Stimulated activated CD4-positive, alpha-beta T cell treated with anti-CD3 and anti-CD28 coated beads, Interleukin-1b, Interleukin-23, amount 100 ng/mL, for 1 hour (primary cell): ENCODE measurements around the gene STAC2.
A peak's percentile ranks its signal among the peaks of the same experiment; 100 is the strongest.

Source experiments
- DNase-seq, 2 donors: peaks; one replicate each; pipeline ENCODE4 v3.0.0-alpha.2; 2020; ENCODE audit warnings: low read depth in 2 of 2

Gene STAC2

GRCh38 chr17:39231591-39232551 is 6.1 kb upstream of the STAC2 start:
- peak in 1 of 2 donors; percentile 36 for DNase-seq

- DNase-seq = no peak
Measured at GRCh38 chr17:39231091-39231561, 5.4 kb upstream of the STAC2 start.

DNA sequence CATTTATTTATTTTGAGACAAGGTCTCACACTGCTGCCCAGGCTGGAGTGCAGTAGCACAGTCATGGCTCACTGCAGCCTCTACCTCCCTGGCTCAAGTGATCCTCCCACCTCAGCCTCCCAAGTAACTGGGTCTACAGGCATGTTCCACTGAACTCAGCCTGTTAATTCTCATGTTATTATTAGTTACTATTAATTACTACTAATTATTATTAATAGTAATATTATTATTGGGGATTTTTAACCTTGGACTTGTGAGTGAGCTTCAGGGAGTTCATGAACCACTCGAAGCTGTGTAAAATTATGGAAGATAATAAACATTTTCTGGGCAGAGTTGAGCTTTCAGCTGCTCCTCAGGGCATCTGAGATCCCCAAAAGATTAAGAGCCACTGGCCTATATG is 4.6 kb upstream of the STAC2 start:
- DNase-seq = no peak

DNA sequence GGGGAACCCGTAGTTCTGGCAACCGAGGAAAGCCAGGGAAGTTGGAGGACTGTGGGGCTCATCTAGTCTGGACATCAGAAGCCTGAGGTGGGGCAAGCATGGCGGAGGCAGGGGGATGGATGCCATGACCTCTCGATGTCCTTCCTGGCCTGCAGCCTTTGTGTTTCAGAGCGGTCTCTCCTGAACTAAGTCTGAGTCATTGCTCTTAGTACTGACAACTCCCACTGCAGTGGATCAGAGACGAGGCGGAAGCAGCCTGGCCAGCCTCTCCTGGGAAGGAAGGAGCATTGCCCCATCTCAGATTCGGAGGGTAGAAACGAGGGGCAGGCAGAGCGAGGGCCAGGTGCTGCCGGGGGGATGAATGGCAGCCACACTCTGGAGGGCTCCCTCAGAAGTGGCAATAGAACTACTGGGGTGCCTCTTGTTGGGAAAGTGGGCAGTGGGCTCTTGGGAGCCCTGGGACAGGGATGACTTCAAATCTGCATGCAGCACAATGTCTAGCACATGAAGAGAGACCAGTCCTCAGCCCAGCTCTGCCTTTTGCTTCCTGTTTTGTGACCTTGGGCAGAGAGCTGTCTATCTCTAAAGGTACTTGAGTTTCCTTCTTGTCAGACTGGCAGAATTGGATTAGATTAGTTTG is 3.6 kb upstream of the STAC2 start:
- no peak for DNase-seq

- DNase-seq = no peak
Measured at GRCh38 chr17:39227364-39227919, 1.7 kb upstream of the STAC2 start.

DNA sequence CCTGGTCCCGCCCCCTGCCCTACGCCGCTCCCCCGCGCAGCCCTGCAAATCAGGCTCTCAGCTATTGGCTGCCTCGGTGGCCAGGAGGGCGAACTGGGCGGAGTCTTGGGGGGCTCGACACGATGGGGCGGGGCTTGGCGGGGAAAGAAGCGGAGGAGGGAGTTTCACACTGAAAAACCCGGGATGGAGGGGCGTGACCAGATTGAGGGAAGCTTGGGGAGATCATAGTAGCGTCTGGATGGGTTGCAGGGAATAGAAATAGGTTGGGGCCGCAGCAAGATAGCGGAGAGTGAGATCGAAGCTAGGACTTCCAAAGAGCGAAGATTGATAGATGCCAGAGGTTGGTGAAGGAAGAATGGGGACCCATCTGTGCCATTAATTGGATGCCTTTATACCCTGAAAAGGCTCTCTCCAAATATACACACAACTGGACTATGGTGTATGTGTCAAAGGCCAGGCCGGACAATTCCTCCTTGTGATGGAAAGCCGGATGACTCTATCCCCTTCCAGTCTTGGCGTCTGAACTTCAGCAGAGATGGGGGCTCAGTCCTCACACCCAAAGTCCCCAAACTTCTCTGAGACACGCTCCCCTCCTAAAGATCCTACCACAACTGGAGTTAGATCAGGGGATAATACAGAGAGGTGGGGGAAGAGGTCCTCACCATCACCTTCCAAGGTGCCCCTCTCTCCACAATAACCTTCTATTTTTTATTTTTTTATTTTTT is 376 bp upstream of the STAC2 start:
- DNase-seq = no peak

DNA sequence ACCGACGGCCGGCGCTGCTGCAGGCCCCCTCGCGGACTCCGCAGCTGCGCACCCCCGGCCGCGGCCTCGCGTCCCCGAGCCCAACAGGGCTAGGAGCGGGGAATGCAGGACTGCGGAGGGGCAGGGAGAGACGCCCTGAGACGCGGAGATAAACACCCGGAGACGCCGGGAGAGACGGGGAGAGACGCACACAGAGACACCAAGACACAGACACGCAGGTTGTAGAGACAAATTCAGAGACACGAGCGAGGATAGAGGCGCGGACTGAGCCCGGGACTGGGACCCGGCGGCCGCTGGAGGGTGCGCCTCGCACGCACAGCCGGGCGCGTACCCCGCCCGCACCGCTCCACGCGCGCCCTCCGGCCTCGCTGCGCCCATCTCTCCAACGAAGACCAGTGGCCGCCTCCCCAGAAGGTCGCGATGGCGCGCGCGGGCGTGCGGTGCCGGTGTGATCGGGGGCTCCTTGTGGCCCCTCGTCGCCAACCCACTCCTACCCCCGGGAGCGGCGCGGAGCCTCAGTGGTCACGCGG is 902 bp downstream of the STAC2 start:
- no peak for DNase-seq

DNA sequence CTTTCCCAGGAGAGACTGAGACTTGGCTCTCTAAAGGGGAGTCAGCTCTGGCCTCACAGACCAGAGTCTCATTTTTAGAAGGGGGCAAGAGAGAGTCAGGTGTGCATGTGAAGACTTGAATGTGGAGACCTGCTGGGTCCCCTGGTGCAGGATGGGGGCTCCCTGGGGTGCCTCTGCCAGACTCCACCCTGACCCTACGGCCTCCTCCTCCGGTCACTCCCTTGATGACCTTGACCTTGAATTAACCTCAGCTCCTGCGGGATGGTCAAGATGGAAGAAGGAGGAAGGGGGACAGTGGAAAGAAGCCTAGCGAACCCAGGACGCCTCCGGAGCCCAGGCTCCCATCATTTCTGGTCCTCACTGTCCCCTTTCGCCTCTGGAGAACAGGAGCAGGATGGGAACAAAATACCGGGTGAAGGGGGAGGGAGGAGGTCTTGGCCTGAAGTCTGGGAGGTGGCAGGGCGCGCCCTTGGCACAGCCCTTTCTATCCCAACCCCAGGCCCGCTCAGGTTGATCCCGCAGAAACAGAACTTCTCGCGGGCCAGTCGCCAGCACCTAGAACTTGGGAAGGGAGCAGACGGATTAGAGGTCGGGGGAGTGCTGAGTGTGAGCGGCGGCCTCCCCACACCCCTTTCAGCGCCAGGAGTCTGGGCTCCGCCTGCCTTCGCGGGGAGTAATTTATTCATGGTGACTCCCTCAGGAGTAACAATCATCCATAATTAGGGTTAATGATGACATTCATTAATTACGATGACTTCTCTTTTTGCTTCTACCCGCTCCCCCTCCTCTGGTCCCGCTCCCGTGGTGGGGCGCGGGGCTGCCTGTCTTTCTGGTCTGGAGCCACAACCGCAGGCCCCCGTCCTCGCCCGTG is 1.6 kb downstream of the STAC2 start:
- DNase-seq = no peak

- DNase-seq = no peak
Measured at GRCh38 chr17:39222866-39223834, 2.6 kb downstream of the STAC2 start.

DNA sequence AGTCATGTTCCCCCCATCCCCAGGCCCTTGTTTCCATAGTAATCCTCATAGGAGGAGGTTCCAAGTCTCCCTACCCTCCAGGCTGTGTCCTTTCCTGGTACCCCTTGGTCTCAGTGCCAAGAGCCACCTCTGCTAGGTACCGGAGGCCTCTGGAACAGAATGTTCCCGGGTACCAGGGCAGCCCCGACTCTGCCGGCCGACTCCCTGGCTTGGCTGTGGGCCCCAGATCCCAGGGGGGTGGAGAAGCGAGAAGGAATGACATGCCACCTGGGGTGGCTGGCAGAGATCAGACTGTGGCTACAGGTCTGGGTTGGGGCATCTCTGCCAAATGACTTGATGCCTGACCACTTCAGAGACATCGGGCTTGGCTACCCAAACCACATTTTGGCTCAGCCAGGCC is 3.6 kb downstream of the STAC2 start:
- DNase-seq = no peak

DNA sequence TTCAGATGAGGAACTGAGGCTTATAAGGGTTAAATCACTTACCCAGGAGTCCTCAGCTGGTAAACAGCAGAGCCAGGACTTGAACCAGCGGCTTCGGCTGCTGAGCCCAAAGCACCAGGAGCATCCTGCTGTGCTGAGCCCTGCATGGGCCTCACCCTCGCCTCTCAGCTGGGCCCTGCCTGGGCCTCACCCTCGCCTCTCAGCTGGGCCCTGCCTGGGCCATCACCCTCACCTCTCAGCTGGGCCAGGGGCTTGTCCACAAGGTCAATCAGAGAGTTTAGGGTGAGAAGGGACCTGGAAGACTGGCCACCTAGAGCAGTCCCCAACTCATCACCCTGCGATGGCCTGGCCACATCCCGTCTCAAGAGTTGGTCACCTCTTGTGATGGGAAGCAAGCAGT is 4.2 kb downstream of the STAC2 start:
- DNase-seq = no peak

DNA sequence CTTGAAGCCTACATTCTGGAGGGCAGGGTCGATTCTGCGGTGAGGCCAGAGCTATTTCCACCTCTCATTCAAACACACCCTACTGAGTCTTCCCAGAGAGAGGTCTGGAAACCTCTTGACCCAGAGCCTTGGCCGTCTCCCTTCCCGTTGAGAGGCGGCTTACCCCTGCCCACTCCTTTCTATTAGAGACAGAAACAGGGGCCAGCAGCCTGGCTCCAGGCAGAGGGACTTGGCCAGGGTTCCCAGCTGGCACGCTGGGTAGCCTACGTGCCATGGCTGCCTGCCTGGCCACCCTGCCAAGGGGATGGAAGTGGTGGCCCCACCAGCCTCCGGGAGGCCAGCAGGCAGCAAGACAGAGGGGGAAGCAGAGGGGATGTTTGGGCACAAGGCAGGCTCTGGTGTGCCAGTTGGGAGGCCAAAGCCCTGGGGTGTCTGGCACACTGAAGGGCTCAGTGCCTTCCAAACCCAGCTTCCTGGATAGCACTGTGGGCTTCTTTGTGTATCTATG is 6.0 kb downstream of the STAC2 start:
- no peak for DNase-seq

DNA sequence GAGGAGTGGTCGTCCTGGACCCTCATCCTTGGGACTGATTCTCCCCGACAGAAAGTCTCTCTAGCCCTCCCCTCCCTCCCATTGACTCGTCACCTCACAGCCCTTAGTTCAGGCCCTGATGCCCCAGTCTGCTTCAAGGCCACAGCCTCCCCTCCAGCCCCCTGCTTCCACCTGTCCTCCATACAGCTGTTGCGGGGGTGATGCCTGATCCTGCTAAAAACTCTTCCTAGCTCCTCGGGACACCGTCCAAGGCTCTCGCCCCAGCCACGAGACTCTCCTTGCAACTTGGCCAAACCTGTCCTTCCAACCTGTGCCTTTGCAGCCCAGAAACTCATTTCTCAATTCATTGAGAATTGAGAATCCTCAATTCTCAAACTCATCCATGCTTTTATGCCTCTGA is 6.8 kb downstream of the STAC2 start:
- no peak for DNase-seq

DNA sequence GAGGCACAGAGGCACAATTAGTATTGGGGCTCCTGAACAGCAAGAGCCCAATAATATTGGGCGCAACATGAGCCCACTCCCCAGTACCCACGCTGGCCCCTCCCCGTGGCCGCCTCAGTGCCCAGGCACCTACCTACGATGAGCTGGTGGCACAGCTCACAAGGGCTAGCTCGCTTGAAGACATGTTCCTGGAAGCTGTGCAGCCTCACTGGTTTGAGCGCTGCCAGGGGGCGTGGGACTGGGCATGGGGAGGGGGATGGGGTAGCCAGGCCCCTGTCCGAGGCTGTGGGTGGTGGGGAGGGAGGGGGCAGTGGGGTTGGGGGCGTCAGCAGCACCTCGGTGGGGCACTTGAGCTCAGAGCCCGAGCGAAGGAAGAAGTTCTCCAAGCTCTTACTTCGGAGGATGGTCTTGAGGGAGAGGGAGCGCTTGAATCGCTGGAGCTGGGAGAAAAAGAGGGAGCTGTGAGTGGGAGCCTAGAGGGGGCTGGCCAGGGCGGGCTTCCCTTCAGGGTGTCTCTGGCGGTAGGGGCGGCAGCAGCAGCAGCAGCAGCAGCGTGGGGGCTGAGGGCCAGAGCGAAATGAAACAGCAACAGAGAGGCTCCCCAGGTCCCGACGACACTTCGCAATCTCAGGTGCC is 7.9 kb downstream of the STAC2 start:
- DNase-seq = no peak

DNA sequence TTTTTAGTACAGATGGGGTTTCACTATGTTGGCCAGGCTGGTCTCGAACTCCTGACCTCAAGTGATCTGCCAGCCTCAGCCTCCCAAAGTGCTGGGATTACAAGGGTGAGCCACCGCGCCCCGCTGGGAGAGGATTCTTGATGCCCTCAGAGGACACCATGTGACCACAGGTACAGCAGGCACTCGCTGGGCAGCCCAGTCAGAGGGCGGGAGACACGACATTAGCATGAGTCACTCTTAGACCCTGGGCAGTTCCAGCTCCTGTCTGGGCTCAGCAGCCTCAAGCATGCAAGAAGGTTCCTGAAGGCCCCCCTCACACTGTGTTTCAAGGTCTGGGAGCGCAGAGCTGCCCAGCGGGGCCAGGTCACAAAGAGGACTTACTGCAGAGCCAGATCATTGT is 11.9 kb downstream of the STAC2 start:
- no peak for DNase-seq

GRCh38 chr17:39212841-39213480 is 12.8 kb downstream of the STAC2 start:
- no peak for DNase-seq

DNA sequence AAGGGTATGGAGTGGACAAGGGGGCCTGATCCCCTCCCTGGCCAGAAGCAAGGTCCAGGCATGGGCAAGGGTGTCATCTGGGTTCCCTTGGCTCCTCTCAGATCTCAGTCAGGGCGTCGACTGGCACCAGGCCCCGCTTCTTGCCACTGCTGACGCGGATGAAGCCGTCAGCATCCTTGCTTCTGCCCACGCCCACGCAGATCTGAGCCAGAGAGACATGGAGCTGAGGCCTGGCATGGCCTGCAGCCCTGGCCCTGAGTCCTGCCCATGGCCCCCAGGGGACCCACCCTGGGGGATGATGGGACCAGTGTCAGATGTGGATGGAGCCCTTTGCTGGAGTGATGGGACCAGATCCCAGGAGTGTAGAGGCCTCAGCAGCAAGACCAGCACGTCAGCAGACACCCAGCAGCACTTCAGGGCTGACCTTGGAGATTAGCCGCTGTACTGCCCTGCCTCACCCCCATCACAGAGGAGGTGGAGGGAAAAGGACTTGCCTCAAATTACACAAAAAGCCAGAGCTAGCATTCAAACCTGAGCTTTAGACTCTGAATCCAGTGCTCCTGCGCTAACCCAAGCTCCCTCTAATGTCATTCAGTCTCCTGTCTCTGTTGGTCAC is 13.4 kb downstream of the STAC2 start:
- no peak for DNase-seq

DNA sequence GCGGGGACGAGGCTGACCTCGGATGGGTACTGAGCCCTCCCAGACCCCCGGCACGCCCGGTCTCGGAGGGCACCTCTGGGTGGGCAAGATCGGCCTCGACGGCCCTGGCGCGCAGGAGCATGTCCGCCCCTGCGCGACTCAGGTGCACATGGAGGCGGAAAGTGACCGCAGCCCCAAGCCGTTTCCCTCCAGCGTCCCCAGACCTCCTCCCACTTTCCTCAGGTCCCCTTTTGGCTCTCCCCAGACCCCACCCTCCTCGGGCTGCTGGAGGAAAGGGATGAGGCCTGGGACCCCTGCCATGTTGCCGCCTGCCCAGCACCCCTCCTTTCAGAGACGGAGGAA is 15.7 kb downstream of the STAC2 start:
- no peak for DNase-seq
